GM21737 (cell line): ENCODE data around the gene CA11.

Experiments used
- ATAC-seq: cut with Tn5 transposase; IDR thresholded peaks from one replicate; pipeline ENCODE4 v1.9.1; 2021; ENCODE audit warnings: mild to moderate bottlenecking, moderate library complexity; ENCODE audit not compliant: unreplicated experiment

Gene CA11

DNA sequence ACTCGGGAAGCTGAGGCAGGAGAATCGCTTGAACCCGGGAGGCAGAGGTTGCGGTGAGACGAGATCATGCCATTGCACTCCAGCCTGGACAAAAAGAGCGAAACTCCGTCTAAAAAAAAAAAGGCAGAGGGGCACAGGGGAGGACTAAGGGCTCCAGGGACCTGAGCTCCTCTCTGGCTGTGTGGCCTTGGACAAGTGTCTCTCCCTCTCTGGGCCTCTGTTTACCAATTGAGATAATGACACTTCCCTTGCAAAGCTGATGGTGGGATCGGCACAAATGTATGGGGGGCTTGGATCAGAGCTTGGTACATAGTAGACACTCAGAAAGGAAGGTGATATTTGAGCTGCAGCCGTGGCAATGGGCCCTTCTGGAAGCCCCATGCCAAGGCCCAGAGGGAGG, 50.8 kb downstream of the CA11 start:
- no peak for ATAC-seq

- ATAC-seq, result no peak
Observed at GRCh38 chr19:48591021-48591420, 55.0 kb downstream of the CA11 start.

GRCh38 chr19:48588670-48589401, 57.2 kb downstream of the CA11 start:
- no peak for ATAC-seq
